ENCODE results near the gene GAD1.

GAD1 gene

DNA sequence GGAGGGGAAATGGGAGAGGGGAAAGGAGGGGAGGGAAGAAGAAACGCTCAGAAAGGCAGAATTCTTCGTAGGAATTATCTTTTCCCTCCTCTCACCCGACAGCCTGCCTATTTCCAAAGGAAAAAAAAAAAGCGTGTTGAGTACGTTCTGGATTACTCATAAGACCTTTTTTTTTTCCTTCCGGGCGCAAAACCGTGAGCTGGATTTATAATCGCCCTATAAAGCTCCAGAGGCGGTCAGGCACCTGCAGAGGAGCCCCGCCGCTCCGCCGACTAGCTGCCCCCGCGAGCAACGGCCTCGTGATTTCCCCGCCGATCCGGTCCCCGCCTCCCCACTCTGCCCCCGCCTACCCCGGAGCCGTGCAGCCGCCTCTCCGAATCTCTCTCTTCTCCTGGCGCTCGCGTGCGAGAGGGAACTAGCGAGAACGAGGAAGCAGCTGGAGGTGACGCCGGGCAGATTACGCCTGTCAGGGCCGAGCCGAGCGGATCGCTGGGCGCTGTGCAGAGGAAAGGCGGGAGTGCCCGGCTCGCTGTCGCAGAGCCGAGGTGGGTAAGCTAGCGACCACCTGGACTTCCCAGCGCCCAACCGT is at the start of gene GAD1:
Gene GAD1 (plus strand): TSS at position 384 of the 589 bp plus-strand sequence. CDS start 1,705 bp downstream, outside the sequence.
- no peak for DNase-seq

DNA sequence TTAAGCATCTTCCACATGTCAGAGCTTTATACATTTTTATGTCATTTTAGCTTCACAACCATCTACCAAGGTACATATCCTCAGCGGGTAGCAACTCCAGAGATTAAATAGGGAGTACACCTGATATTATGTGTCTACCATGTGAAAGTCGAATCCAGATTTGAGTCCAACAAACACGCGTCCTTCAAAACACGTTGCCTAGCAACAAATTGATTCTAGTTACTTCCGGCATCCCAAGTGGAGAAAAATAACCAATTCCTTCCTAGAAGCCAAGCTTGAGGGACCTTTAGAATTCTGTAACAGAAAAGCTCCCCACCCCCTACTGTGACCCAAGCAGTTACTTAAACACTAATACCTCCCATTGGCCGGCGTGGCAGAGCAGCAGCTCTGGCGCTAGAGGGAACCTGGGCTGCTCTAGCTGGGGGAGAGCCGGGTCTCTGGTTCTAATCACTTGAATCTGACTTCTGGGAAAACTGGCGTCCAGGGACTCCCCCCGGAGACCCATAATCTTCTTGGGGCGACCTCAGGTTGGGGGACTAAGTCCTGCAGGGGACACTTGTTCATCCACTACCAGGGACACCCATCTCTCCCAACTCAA is 46.6 kb upstream of the GAD1 start, which contains the start of gene ERICH2:
Gene ERICH2 (plus strand): TSS at position 371 of the 598 bp plus-strand sequence. CDS start 304 bp downstream, outside the sequence.
- no peak for DNase-seq

GRCh38 chr2:170770606-170771420 is 45.9 kb upstream of the GAD1 start:
- no peak for DNase-seq

DNA sequence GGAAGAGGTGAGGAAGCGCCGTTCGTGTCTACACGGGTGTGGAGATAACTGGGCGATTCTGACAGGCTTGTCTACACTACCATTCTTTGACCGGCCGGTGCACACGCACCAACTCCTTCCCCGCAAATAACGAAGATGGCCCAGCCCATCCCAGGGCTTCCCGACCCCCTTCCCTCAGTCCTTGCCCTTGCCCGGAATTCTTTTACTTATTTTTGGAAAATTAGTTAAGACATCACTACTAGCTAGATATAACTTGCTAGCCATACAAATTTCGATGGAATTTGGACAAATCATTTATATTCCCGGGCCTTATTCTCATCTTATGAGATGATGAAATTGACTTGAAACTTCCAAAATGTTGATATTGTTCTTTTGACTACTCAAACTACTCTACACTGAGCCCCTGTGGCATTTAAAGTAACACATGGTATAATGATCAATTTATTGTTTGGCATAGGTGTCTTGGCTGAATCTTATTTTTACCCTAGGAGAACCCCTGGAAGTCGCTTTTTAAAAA is 45.2 kb upstream of the GAD1 start:
- DNase-seq: no peak

DNA sequence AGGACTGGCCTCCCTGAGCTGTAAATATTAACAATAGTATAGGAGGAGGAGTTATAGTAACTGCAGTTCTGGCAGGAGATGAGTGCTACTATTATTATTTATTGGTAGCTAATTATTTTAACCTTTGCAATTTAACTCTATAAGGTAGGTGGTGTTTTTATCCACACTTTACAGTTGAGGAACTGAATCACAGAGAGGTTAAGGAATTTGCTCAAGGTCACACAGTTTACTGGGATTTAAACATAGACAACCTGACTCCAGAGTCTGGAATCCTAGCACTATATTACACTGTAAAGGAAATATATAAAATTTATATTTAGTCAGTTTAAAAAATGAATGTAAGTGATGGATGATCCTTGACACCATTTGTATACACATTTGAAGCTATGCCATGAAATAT is 44.4 kb upstream of the GAD1 start:
- DNase-seq: no peak

GRCh38 chr2:170774074-170774473 is 42.6 kb upstream of the GAD1 start:
- no peak for DNase-seq

DNA sequence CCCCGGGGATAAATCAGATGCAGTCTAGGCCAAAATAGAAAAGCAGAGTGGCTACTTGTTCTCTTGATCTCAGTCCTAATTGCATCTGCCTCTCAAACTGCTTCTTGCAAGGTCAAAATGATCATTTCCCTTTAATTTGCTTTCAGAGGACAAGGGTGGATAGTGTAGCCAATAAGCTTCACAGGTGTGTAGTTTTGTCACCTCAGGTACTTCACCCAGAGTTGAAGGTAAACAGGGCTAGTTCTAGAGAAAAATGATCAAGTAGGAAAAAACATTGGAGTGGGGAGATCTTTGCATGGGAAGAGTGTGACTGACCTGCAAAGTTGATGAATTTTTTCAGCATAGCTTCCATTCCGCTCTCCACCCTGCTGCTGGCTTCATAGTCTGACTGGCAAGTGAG is 37.8 kb upstream of the GAD1 start:
- DNase-seq: no peak

- DNase-seq: no peak
These were observed 37.4 kb upstream of the GAD1 start for GRCh38 chr2:170779304-170779703.

DNA sequence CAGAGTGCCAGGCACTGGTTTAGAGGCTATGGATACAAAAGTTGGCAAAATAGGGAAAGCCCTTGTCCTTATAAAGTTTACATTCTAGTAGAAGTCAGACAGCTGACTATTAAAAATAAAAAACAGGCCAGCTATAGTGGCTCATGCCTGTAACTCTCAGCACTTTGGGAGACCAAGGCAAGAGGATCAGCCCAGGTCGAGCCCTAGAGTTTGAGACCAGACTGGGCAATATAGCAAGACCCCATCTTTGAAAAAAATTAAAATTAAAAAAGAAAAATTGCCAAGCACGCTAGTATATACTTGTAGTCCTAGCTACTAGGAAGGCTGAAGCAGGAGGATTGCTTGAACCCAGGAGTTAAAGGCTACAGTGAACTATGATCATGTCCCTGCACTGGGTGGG is 34.0 kb upstream of the GAD1 start:
- DNase-seq: no peak

DNA sequence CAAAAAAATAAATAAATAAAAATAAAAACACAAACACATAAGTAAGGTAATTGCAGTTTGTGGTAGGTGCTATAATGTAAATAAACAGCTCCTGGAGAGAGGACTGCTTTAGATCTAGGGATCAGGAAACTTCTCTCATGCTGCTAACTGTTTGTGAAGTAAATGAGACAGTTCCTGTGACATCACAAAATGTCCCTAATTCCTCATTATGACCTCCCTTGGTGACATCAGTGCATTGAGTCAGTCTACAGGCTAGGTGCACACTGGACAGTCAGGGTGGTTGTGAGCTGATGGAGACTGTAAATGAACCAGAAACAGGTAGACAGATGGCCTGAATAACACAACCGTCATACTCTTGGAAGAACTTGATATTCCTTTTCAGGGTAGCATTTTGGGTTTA is 33.1 kb upstream of the GAD1 start:
- DNase-seq: no peak

DNA sequence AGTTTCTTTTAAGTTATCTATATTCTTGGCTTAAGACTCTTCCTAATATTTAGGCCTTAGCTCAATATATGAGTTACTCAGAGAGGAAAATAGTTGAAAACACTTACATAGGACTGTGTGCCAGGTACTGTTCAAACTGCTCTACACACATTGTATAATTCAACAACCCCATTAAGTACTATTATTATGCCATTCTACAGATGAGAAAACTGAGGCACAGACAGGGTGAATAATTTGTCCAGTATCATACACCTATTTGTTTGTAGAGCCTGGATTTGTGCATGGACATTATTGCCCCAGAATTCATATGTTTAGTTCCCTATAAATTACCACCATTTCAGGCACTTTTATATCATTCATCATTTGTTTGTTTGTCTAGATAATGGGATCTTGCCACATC is 17.7 kb upstream of the GAD1 start:
- no peak for DNase-seq

DNA sequence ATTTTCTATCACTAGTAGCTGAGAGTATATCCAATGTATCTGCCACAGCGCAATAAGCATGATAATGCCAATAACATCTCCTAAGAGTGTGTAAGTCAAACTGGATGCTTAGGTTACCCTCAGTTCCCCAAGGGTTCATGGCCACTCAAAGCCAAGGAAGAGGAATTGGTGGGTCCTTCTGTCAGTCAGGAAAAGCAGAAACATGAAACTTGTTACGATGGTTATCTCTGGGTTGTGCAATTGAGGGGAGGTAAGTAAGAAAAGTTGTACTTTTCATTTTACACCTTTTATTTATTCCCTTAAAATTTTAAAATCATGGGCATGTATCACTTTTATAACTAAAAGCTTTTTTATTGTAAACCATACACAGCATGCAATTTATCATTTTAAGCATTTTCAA is 10.1 kb upstream of the GAD1 start:
- no peak for DNase-seq

DNA sequence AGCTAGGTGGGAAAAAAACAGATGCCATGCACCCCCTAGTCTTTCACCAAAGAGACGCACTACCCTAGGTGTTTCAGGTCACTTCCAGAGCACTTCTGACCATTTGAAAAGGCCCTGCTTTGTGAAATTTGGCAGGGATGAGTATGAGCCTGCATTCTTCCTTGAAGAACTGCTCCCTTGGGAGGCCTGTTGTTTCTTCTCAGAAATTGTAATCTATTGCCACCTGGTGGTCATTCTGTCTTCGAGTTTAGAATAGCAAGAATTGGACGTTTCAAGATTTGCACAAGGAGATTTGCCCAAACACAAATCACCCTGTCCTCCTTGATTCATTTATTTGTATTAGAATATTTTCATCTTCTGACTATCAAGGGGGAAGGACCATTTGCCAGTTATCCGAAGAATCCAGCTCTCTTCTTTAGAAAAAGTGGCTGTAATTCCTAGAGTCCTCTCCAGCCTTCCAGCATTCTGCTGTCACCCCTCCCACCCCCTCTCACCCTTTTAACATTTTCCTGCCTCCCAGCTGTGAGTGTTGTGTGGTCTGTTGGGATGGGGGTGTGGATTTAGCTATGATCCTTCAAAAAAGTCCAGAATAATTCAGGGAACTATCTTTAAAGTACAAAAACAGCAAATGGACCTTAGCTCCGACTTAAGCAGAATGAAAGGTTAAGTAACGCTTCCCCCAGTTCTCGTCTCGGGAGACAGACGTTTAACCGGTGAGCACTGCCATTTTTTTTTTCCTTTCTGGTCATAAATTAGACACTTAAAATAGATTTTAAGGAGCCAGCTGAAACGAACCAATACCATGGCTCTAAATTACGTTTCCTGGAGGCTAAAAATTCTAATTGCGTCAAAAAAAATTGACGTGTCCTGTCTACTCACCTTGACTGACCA is 3.7 kb upstream of the GAD1 start:
- peak; percentile 95 for DNase-seq

- no peak for DNase-seq
These were observed 2.8 kb upstream of the GAD1 start for GRCh38 chr2:170813611-170814532.

- DNase-seq: no peak
These were observed 2.0 kb upstream of the GAD1 start for GRCh38 chr2:170814533-170815230.

- no peak for DNase-seq
These were observed 1.4 kb upstream of the GAD1 start for GRCh38 chr2:170815311-170815710.

GRCh38 chr2:170815746-170816503 is 762 bp upstream of the GAD1 start:
- no peak for DNase-seq

GRCh38 chr2:170817093-170818035 is 677 bp downstream of the GAD1 start:
- DNase-seq: no peak
